ENCODE measurements around the gene SETD2.

GRCh38 chr3:47019201-47019600, 144.7 kb downstream of the SETD2 start:
- TF ChIP-seq POLR2AphosphoS5 (IDR thresholded peaks at IDR 0.05; ENCODE audit: low read depth) (no peak), CTCF (IDR thresholded peaks at IDR 0.05; ENCODE audit: insufficient read depth, low read length) (no peak)

All from HL-60 (cell line).